Islet precursor cell (in vitro differentiated cells): ENCODE measurements around the gene BICDL1.
A peak's percentile ranks its signal among the peaks of the same experiment; 100 is the strongest.

Experiments used
- DNase-seq: peaks from one replicate; pipeline ENCODE4 v3.0.0-alpha.2; 2018

BICDL1 gene

DNA sequence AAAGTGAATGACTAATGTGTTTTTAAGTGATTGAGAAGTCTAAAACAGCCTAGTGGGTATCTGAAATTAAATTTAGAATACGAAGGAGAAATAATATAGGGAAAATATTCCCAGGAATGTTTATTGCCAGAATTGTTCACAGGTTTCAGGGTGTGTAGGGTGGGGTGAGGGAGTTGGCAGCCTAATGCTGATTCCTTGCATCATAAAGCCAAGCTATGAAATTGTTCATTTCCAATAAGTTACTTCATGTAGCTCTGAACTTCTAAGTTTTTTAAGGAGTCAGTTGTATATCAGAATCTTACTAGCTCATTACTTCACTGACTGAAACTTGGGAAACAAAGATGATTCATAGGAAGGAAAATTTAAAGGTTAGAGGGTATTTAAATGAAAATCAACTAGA lies 71.2 kb downstream of the BICDL1 start:
- no peak for DNase-seq

GRCh38 chr12:120060717-120061116 lies 71.7 kb downstream of the BICDL1 start:
- DNase-seq, result no peak

GRCh38 chr12:120061575-120062214 lies 72.7 kb downstream of the BICDL1 start:
- DNase-seq, result no peak

GRCh38 chr12:120062976-120063579 lies 74.0 kb downstream of the BICDL1 start:
- no peak for DNase-seq

DNA sequence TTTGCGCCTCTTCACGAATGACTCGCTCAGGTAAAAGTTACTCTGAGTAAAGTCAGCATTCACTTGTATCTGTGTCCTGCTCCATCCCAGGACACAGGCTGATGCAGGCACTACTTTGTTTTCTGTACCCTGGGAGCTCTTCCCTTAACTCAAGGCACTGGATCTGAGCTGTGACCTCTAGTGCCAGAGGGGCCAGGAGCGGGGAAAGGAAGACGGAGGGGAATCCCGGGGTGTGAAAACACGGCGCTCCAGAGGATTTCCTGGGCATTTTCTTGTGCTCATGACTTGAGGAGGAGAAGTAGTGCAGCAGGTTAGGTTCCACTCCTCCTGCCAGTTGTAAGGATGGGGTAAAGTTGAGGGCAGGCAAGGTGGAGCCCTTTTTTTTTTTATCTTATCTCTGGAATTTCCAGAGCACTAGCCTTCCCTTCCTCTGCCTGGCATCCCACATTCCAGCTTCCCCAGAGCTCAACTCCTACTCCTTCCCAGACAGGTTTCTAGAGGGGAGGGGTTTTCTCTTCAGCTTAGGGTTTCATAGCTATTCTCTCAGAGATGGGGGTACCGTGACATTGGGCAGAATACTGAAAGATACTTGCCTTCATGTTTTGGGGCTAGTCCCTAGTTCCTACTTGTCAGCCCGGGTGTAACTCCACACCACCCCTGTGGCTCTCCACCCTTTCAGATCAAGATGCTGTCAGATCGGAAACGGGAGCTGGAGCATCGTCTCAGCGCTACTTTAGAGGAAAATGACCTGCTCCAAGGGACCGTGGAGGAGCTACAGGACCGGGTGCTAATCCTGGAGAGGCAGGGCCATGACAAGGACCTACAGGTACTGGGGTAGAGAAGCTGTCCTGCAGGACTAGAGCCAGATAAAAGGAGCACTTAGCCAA lies 75.3 kb downstream of the BICDL1 start:
- DNase-seq, result peak; percentile 85

- DNase-seq, result no peak
Observed at GRCh38 chr12:120065472-120065871, 76.4 kb downstream of the BICDL1 start.

GRCh38 chr12:120066341-120066740 lies 77.3 kb downstream of the BICDL1 start:
- peak; percentile 89 for DNase-seq

- peak; percentile 38 for DNase-seq
Observed at GRCh38 chr12:120067084-120067869, 78.2 kb downstream of the BICDL1 start.

DNA sequence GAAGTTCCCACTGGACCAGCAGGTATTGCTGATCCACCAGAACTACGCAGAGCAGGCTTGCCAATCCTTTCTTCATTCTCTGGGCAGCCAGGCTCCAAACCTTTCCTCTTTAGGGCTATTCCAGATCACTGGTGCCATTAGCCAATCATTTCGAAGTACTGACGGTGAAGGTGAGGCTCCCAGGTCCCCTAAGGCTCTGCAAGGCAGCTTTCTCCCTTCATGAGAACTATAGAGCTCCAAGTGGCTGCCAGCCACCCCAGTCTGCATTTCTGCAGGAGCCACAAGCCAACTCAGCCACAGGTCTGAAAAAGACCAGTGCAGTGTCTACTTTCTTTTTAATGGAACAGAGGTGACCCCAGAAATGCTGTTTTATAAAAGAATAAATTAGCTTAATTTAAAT lies 78.9 kb downstream of the BICDL1 start:
- peak; percentile 45 for DNase-seq

- DNase-seq, result no peak
Observed at GRCh38 chr12:120069278-120069677, 80.2 kb downstream of the BICDL1 start.

DNA sequence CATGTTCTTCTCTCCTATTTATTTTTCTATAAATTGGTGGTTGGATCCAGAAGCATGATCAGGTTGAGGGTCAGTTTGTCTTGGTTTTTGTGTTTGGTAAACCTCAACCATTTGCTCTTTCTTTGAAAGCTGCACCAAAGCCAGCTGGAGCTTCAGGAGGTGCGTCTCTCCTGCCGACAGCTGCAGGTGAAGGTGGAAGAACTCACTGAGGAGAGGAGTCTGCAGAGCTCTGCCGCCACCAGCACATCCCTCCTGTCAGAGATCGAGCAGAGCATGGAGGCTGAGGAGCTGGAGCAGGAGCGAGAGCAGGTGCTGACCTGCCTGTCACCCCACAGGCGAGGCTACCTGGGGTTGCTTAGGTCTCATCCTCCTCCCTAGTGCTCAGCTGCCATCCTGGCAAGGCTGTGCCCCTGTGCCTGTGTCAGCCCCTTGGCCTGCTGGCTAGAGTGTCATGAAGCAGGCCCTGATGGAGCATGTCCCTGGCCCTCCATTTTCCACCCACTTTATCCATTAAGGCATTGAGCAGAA lies 82.5 kb downstream of the BICDL1 start:
- peak; percentile 18 for DNase-seq

- DNase-seq, result peak; percentile 45
Observed at GRCh38 chr12:120072472-120073249, 83.6 kb downstream of the BICDL1 start.

- DNase-seq, result peak; percentile 12
Observed at GRCh38 chr12:120075034-120075616, 86.1 kb downstream of the BICDL1 start.

DNA sequence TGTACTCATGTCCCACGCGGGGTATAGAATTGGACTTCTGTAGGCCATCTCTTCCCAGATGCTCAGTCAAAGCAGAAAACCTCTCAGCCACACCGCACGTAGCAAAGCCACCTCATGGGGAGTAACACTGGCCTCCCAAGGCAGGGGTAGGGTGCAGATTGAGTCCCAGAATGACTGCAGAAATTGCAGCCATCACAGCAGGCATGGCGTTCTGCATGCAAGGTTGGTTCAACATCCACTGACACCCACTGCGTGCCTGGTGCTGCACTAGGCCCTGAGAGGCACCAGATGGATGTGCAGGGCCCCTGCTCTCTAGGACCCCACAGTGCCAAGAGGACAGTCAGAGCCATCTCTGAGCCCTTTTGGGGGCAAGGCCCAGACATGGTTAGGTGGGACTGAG lies 87.6 kb downstream of the BICDL1 start:
- peak; percentile 17 for DNase-seq

DNA sequence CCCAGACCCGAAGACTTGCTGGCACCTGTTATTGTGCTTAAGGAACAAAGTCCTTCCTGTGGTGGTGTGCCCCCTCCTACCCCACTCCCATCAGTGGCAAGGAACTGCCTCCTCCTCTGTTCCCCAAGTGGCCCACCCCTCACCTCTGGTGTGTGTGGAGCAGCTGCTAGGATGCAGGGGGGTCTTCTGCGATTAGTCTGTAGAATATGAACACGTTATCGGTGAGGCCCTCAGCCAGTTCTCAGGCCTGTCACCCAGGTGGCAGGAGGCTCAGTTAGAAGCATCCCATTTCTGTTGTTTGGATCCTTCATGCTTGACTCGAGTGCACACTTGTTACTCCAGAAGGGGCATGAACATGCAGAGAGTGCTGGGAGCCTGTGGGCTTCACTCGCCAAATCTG lies 88.2 kb downstream of the BICDL1 start:
- DNase-seq, result no peak

DNA sequence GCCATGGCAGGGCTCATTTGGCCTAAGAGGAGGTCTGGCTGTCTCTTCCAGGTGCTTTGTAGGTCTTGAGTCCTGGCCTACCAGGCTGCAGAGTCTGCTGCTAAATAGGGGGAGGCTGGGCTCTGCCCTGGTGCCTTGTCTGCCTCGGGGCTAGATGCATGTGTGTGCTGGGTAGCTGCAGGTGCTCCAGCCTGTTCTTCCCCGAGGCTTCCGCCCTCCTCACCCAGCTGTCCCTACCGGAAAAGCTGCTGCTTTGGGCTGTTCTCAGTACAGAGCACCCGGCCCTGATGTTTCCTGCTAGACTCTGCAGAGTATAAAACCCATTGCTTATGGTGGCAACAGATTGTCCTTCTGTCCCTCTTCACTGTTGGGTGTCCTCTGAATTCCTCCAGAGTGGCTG lies 89.8 kb downstream of the BICDL1 start:
- peak; percentile 79 for DNase-seq

DNA sequence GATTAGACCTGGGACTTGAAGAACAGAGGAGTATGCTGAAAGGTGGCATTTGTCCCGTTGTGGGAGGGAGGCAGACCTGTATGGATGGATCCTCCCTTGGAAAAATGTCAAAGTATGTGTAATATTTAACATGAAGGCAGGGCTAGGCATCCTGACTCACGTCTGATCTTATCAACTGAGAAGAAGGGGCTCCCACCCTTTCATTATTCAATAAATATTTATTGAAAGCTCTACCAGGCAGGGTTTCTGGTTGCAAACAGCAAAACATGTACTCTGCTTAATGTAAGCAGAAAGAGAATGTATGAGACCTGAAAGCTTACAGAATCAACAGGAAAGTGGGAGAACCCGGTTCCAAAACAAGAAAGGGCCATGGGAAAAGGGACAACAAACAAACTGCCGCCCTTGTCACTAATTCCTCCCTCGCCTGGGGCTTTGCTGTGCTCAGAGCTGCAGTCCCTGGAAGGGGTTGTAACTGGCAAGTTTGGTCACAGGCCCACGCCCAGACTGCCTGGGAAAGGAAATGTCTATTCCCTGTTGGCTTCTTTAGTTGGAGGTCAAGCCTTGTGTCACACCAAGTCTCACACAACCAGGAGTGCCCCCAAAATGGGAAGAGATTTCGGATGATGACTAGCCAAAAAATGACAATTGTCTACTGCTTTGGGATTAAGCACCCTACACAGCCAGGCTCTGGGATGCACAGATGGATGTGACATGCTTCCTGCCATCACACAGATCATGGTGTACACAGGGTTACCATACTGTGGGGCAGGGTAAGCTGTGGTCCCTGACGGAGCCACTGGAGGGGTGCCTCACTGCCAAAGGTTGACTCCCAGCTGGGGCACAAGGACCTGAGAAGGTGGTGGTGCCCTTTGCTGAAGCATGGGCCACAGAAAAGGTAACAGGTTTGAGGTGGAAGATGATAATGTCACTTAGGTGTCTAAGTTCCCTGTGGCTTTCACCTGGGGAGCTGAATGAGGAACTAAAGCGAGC lies 90.7 kb downstream of the BICDL1 start:
- no peak for DNase-seq

GRCh38 chr12:120081641-120082040 lies 92.6 kb downstream of the BICDL1 start:
- DNase-seq, result no peak

GRCh38 chr12:120085920-120086645 lies 97.0 kb downstream of the BICDL1 start:
- no peak for DNase-seq
